Mucosa of gallbladder (tissue), 1 donor: ENCODE measurements around the gene BABAM2. TPM values are rescaled to one million over a fixed set of nuclear protein-coding genes. Genes with fewer than 3 reads are reported as not detected.
"Not testable (repeated sequence)": the region's sequence is repeated elsewhere in the genome, so short reads cannot be mapped to it uniquely, and the experiment has no call there.

ENCODE experiments used
- DNase-seq: peaks from one replicate; pipeline ENCODE4 v3.0.0-alpha.2; 2020; ENCODE audit warnings: low spot score
- total RNA-seq: library from RNA; stranded (reverse); gene quantifications from one replicate; pipeline ENCODE4 v1.2.1, GENCODE V29; 2021
- donor health status: DM: no; HTN: no; CAD: no.

The BABAM2 gene
- total RNA-seq, 1 donor from 2014 or later, result 47.3 TPM

DNA sequence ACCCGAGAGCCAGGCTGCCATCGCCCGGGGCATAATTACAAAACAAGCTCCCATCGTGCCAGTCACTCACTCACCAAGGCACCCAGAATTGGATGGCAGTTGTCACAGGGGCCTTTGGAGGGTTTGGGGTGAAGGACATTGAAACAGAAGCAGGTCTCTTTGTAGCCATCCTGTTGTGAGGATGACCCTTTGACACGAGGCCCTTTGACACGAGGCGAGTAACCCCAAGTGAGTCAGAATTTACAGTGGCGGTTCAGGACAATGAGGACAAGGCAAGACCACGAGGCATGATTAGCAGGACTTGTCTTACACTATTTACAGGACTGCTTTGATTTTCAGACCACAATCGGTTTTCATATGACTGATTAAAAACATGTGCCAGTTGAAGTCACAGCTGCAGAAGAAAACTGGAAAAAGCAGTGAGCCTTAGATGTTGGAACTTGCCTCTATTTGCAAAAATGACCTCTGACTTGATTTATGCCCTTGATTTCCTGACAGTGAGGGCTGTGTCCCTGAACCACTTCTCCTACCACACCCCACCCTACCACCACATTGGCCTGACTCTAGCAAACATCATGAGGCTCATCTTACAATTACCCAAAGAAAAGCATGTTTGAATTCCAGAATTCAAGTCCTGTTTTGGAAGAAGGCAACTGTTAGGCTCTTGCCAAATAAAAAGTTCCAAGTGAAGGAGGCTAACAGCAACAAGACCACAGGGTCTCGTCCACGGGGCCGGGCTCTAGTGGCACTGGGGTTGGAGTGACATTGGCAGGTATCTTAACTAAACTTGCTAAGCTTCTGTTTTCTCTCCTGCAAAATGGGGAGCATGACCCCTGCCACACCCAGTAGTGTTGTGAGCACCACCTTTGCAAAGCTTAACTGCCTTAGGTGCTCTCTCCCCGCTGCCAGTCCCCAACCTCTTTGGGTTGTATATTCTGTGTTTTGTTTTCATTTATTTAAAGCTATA is 437.7 kb downstream of the BABAM2 start:
- no peak for DNase-seq

DNA sequence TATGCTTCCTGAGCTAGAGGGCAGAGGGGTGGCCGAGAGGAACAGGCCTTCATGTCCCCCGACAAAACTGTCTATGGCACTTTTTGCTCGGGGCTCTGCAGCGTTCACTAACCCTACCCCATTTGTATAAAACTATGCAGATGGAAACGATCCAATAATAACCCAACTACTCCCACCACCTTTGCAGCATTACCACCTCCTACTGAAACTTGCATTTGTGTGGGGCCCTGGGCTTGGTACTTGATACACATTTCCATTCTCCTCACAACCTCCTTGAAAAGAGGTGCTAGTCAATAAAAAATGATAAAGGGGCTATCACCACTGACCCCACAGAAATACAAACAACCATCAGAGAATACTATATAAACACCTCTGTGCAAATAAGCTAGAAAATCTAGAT is 438.7 kb downstream of the BABAM2 start:
- DNase-seq, result no peak

DNA sequence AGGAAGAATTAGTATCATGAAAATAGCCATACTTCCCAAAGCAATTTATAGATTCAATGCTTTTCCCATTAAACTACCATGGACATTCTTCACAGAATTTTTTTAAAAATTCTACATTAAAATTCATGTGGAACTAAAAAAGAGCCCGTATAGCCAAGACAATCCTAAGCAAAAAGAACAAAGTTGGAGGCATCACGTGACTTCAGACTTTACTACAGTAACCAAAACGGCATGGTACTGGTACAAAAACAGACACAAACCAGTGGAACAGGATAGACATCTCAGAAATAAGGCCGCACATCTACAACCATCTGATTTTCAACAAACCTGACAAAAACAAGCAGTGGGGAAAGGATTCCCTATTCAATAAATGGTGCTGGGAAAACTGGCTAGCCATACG is 440.2 kb downstream of the BABAM2 start:
- not testable (repeated sequence) for DNase-seq

GRCh38 chr2:28331797-28332196 is 441.3 kb downstream of the BABAM2 start:
- not testable (repeated sequence) for DNase-seq

DNA sequence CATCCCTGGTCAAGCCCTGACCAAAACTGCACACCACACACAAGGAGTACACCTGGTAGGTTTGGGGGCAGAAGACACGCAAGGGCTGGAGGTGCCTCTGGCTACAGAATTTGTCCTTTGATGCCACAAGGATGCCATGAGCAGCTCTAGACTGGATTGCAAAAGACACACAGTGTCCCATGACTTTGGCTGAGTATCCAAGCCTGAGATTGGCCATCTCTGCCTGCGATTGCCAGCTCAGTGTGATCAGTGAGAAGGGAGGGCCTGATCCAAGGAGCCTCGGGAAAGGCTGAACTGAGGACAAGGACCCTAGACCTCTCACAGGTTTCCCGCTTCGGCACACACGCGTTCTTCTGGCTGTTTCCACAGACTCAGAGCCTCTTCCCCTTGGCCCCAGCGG is 442.2 kb downstream of the BABAM2 start:
- no peak for DNase-seq

DNA sequence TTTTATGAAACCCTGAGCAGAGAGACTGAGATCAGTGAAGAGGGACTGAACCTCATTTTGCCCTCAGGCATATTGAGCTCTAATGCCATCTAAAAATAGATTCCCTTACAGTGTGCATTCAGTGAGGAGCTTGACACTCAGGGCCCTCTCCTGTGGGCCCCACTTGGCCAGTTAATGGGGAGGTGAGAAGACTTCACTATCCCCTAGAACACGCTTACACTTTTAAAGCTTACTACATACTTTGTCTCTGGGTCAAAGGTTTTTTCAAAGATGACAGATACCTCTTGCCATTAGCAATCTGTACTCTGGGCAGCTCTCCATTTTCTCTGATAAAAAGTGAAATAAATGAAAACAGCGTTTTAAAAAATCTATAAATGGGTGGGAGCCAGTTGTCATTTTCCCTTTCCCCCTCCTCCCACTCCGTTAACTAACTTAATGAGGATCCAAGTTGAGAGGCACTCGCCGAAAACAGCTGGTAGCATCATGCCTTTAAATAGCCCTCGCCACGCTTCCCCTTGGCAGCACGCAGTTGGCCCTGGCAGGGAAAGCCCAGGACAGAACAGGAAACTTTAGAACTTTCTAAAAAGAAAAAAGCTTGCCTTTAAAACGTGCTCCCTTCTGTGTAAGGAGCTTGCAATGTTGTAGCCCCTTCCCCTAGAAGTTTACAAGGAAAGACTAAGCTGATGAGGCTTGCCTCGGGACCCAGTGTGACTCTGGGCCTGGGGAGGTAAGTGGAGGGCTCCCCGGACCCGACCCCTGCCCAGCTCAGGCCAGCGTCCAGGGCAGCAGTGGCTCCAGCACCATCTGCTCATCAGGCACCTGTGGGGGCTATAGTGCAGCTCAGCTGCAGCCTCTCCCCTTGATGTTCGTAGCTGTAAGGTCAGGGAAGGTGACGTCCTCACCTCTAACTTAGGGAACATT is 443.3 kb downstream of the BABAM2 start:
- no peak for DNase-seq

GRCh38 chr2:28334527-28334894 is 444.0 kb downstream of the BABAM2 start:
- no peak for DNase-seq

DNA sequence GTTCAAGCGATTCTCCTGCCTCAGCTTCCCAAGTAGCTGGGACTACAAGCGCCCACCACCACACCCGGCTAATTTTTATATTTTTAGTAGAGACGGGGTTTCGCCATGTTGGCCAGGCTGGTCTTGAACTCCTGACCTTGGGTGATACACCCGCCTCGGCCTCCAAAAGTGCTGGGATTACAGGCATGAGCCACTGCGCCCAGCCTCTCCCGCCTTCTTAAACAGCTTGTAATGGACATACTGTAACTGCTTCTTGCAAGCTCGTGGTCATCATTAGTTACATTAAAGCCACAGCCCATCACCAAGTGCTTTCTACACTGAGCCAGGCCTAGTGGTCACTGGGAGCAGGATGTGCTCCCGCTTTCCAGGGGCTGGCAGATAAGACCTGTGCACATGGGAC is 444.7 kb downstream of the BABAM2 start:
- DNase-seq, result not testable (repeated sequence)

DNA sequence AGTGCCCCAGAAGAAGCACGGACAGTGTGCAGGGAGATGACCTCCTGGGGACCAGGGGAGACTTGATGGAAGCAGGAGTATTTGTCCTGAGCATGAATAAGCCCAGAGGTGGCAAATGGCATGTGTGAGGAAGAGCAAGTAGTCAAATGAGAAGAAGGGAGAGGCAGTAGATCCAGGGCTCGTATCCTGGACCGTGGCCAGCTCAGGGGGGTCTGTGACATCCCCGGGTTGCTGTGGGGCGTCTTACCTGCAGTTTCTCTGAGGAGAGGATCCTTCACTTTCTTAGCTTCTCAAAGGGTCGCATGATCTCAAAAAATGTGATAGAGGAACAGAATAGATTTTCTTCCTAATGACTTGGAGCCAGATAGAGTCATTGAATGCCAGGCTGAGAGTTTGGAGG is 445.1 kb downstream of the BABAM2 start:
- no peak for DNase-seq

DNA sequence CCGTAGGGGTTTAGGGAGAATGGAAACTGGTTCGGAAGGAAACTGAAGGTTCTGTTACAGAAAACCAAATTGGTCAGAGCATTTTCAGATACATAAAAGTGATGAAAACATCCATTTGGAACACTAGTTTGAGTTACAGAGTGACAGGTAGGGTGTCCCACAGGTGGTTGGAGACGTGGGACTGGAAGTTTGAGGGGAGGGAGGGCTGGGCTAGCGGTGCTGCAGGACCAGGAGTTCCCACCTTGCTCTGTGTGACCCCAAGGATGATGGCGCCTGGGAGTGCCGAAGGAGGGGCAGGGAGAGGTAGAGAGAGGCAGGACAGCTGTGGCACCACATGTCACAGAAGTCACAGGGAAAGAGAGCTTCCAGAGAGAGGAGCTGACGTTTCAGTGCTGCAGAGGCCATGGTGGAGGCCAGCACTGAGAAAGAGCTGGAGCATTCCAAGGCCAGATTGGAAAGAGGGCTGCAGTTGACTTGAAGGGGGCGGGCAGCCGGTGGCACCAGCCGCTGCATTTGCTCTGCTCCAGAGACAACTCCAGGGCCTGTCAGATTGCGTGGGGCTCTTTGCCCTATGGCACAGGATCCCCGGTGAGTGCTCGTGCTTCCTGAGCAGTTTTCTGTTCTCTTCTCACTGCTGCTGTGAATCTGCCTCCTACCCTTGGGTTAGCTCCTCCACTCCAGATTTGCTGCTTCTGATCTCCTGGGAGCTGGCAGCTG is 445.9 kb downstream of the BABAM2 start:
- no peak for DNase-seq

DNA sequence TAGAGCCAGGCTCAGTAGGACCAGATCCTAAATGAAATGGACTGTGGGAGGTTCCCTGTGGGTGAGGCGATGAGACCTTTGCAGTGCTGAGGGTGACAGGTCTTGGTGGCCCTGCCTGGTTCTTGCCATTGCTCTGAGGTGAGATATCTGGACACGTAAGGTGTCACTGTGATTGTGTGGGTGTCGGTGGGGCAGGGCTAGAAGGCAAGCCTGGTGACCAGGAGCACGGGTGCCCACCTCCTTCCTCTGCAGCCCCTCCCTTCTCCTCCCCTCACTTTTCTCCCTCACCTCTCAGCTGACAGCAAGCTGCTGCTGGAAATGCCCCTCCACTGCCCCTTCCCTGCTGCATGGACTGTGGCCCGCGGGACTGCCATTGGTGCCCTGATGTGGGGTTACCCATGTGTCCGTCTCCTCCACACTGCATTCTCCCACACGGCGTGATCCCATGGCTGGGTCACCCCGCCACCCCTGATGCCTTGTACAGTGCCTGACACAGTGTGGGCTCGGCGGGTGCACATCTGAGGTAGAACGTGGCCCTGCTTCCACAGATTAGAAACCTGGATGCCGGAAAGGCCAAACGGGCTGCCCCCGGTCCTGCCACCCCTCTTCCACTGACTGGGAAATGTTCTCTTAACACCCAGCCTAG is 446.6 kb downstream of the BABAM2 start:
- DNase-seq, result no peak

DNA sequence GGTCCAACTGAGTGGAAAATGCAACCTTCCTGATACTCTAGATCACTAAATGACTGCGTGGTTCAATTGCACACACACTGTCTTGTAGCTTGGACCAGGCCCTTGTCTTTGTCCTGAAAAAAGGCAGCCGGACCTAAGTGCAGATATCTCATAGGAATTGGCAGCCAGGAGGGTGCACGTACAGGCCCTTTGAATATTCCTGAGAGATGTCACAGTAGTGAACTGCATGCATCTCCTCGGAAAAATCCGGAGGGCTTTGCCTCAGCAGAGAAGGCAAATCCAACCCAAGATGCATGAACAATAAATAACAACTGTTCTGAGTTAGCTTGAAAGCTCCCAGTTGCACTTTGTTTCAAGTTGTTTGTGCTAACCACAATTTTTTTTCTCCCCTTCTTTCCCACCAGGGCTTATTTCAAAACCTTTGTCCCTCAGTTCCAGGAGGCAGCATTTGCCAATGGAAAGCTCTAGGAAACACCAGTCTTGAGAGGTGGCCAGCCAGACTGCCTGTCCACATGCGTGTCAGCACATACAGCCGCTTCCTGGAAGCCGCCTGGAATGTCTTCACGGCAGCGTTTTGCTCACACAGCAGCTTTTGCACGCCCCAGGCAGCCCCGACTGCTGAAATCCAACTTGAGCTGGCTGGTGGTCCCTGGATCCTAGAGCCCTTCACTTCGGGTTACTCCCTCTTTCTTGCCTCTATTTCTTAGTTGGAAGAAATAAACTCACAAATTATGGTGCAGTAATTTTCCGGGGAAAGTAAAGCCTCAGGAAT is 447.7 kb downstream of the BABAM2 start:
- DNase-seq, result peak; percentile 80

- no peak for DNase-seq
Measured at GRCh38 chr2:28338831-28339321, 448.3 kb downstream of the BABAM2 start.

DNA sequence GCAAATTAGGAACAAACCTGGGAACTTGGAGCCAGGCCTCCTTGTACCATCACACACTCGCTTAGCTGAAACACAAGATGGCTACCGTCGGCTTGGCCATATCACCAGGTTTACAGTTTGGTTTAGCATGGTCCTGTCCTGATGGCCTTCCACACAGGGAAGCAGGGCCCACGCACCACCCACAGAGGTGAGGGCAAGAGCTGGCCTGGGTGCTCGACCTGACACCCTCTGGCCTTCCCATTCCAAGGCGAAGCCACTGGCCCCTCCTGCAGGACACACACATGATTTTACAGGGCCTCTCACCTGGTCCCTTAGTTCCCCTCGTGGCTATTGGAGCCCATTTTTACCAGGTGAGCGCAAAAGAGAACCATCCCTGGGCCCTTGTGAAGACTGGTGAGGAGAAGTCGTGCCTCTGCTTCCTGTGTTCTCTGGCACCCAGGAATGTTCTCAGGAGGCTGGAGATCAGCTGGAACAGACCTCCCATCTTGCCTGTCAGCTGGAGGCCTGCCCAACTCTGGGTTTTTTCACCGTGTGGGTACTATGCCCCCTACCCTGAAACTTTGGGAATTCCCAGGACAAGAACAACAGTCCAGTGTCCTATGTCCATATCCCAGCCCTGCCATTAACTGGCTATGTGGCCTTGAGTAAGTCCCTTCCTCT is 449.1 kb downstream of the BABAM2 start:
- DNase-seq, result no peak

DNA sequence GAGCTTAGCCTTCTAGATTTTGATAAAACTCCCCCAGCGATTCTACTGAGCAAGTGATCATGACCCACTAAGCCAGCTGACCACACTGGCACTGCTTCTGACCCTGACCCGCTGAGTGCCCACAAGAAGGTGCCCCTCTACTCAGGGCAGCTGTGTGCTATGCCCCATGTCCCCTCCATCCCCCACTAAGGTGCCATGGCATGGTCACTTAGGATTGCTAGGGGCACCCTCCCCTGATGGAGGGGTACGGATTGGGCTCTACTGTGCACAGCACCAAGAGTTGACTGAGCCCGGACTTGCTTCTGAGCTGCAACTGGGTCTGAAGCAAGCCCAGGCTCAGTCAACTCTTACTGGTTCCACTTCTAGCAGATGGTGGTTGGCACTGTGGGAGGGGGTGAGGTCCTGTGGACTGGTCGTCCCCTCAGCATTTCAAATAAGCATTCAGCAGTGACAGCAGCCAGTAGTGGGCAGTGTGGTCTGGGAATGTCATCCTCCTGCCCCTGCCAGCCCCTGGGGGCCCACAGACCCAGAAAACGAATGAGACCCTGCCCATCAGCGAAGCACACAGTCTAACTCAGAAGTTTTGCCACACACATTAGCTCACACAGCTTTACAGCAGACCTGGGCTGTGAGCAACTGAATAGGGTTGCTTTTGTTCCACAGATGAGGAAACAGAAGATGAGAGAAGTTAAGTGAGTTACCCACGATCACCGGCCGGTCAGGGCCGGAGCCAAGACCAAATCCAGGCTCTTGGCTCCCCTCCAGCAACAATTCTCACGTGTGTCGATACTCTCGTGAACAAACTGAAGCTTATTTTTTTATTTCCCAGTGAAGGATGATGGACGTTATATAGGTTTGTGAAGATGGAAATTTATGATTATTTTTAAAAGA is 450.0 kb downstream of the BABAM2 start:
- DNase-seq, result no peak

- no peak for DNase-seq
Measured at GRCh38 chr2:28341208-28341891, 450.8 kb downstream of the BABAM2 start.

GRCh38 chr2:28342081-28342967 is 451.8 kb downstream of the BABAM2 start:
- DNase-seq, result peak; percentile 67
